HCT116 (cell line): ENCODE results near the gene ARHGAP42. TPM values are rescaled to one million over a fixed set of nuclear protein-coding genes. Genes with fewer than 3 reads are reported as not detected.

Source experiments
- ATAC-seq: fragments of 200-7000 bp; cut with Tn5 transposase; 2 replicates; pipeline ENCODE4 v1.9.1; 2020; ENCODE audit warnings: mild to moderate bottlenecking, moderate library complexity
- BruUV-seq: library from RNA; stranded (reverse); fragments of 400-500 nt; replicated peaks from 2 replicates; lab custom pipeline; 2021; lab: Mats Ljungman, UMichigan
- CTCF ChIA-PET: fragments of 300-600 bp; sonication (Branson Sonifier 250); formaldehyde crosslinking; loops from one replicate; lab custom pipeline; 2021; ENCODE audit warnings: antibody characterized with exemption; lab: Charles Lee
- POLR2A ChIA-PET: fragments of 300-600, 350-600 bp; sonication (Branson Sonifier 250); formaldehyde crosslinking; loops from one replicate; lab custom pipeline; 2021; ENCODE audit warnings: antibody characterized with exemption; lab: Charles Lee
- RAD21 ChIA-PET, 2 experiments: fragments of 300-600 bp; sonication (Branson Sonifier 250); formaldehyde crosslinking; loops; one replicate each; lab custom pipeline; 2023; ENCODE audit warnings: low total read pairs in 2 of 2; ENCODE audit not compliant: uncharacterized antibody in 2 of 2, unreplicated experiment in 2 of 2, low non-redundant PET in 1 of 2; lab: Charles Lee
- DNase-seq: peaks from one replicate; pipeline ENCODE4 v3.0.0-alpha.2; 2010; ENCODE audit warnings: low read depth, low spot score
- H2AFZ ChIP-seq: fragments of 200-600 bp; shearing (Covaris generic), sonication (generic); 2 replicates; pipeline ENCODE4 v1.6.1; 2017; ENCODE audit warnings: low read depth, mixed run types, mixed read lengths, antibody characterized with exemption, low read length; ENCODE audit not compliant: poor library complexity, severe bottlenecking
- H3K27ac ChIP-seq: 2 replicates; pipeline ENCODE4 v1.5.1; 2012; ENCODE audit warnings: low read depth, low read length
- H3K27me3 ChIP-seq: fragments of 200-600 bp; sonication (generic); 2 replicates; pipeline ENCODE4 v1.6.1; 2016; ENCODE audit warnings: mixed run types, low read length, mixed read lengths; ENCODE audit not compliant: insufficient read depth
- H3K36me3 ChIP-seq, 2 experiments: fragments of 200-500 bp in 1 of 2; fragments of 200-600 bp in 1 of 2; sonication (Bioruptor generic) in 1 of 2; sonication (generic) in 1 of 2; 2 replicates each; pipeline versions ENCODE4 v1.5.1 to v1.6.1; 2014 to 2016; ENCODE audit warnings: low read length in 2 of 2, inconsistent platforms in 1 of 2, mixed read lengths in 1 of 2, mixed run types in 1 of 2; ENCODE audit not compliant: insufficient read depth in 2 of 2, control insufficient read depth in 1 of 2
- H3K4me1 ChIP-seq, 2 experiments: fragments of 200-600 bp in 1 of 2; sonication (generic) in 1 of 2; 2 replicates each; pipeline versions ENCODE4 v1.5.1 to v1.6.1; 2012 to 2017; ENCODE audit warnings: low read length in 2 of 2, inconsistent platforms in 1 of 2, mild to moderate bottlenecking in 1 of 2, mixed read lengths in 1 of 2, mixed run types in 1 of 2, moderate library complexity in 1 of 2; ENCODE audit not compliant: insufficient read depth in 2 of 2, control insufficient read depth in 1 of 2
- H3K4me2 ChIP-seq: fragments of 200-600 bp; sonication (generic); 2 replicates; pipeline ENCODE4 v1.6.1; 2017; ENCODE audit warnings: mixed run types, low read length, mixed read lengths
- H3K4me3 ChIP-seq, 2 experiments: fragments of 200-600 bp in 1 of 2; sonication (generic) in 1 of 2; replicated peaks in 1 of 2; 2 replicates each; pipeline ENCODE4 v1.5.1; 2011 to 2016; ENCODE audit warnings: low read length in 2 of 2, control low read depth in 1 of 2, low read depth in 1 of 2, mild to moderate bottlenecking in 1 of 2, mixed read lengths in 1 of 2, mixed run types in 1 of 2
- H3K79me2 ChIP-seq: fragments of 200-600 bp; sonication (generic); 2 replicates; pipeline ENCODE4 v1.6.1; 2017; ENCODE audit warnings: mild to moderate bottlenecking, mixed run types, low read length, moderate library complexity, mixed read lengths; ENCODE audit not compliant: insufficient read depth
- H3K9ac ChIP-seq: fragments of 200-600 bp; sonication (generic); 2 replicates; pipeline ENCODE4 v1.6.1; 2016; ENCODE audit warnings: low read length, mixed read lengths
- H3K9me2 ChIP-seq: fragments of 200-600 bp; sonication (generic), shearing (Covaris generic); 2 replicates; pipeline ENCODE4 v1.6.1; 2017; ENCODE audit warnings: mixed run types, mild to moderate bottlenecking, moderate library complexity; ENCODE audit not compliant: insufficient read depth
- H3K9me3 ChIP-seq, 2 experiments: fragments of 200-500 bp in 1 of 2; fragments of 200-600 bp in 1 of 2; sonication (Bioruptor generic) in 1 of 2; sonication (generic) in 1 of 2; 2 replicates each; pipeline ENCODE4 v1.6.1; 2014 to 2017; ENCODE audit warnings: low read length in 2 of 2, mixed read lengths in 2 of 2, inconsistent platforms in 1 of 2, low read depth in 1 of 2, mild to moderate bottlenecking in 1 of 2, mixed run types in 1 of 2, moderate library complexity in 1 of 2; ENCODE audit not compliant: control insufficient read depth in 1 of 2, insufficient read depth in 1 of 2
- H4K20me1 ChIP-seq: fragments of 200-600 bp; sonication (generic), shearing (Covaris generic); 2 replicates; pipeline ENCODE4 v1.6.1; 2017; ENCODE audit warnings: mixed run types, mild to moderate bottlenecking, moderate library complexity; ENCODE audit not compliant: insufficient read depth
- ELF1 ChIP-seq: IDR thresholded peaks from 2 replicates; pipeline ENCODE4 v1.6.1; 2012; ENCODE audit warnings: low read depth, borderline replicate concordance
- ZFX ChIP-seq: fragments of 450-650 bp; IDR thresholded peaks from 2 replicates; pipeline ENCODE4 v1.6.1; 2017
- intact Hi-C: fragments of 100-400 bp; cut with micrococcal nuclease; formaldehyde crosslinking; loops from 2 replicates; pipeline ENCODE4 v1.10.0; 2022
- total RNA-seq: library from RNA; stranded (reverse); gene quantifications from one replicate; pipeline ENCODE4 v1.2.1, GENCODE V29; 2021; ENCODE audit not compliant: unreplicated experiment

The ARHGAP42 gene
- total RNA-seq, 1 experiment from 2014 or later, result 12.3 TPM

DNA sequence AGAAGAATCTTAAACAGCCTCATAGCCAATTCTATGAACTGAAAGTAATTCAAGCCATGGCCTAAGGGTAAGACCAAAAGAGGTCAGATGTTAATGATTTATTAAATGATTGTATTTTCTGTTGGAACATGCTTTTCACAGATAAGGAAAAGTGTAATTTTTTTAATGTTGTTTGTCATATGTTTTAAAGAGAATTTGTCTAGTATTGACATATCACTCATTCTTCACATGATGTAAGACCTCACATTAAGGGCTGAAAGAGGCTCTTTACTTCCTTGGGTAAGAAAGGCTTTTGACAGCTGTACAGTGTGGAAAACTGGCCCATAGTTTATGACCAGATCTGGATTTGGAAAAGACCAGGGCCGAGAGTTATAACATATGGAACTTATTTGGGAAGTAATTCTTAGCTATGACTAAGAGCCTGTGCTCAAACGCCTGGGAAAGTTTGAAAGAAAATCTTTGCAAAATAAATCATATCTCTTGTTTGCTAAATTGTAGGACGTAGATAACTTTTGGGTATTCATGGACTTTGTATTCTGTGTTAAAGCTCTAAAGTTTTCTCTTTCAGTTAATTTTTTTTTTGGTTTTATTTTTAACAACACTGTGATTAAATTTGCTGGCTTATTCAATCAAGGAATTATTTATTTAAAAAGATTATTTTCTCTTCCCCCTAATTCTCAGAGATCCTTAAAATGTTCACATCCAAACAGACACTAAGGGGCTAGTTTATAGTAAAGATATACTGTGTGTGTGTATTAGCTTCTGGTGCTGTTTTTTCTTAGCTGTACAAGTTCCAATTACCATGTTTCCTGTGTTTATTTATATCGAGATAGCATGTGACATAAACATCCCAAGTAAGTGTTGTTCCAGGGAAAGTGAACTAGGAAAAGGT is 162.2 kb downstream of the ARHGAP42 start:
- ATAC-seq, result no peak
- Histone ChIP-seq H3K4me1 (peaks cover 0 to 26% of the 10 kb centered on the region in 2 experiments; a peak in 2 of 4 replicates), H3K9me3 (no peaks in the 10 kb centered on the region), H3K9me2 (no peaks in the 10 kb centered on the region), H3K79me2 (no peaks in the 10 kb centered on the region), H3K4me3 (no peak overlapping the region), H3K27me3 (no peaks in the 10 kb centered on the region), H3K9ac (no peak overlapping the region), H4K20me1 (no peaks in the 10 kb centered on the region), H3K36me3 (no peaks in the 10 kb centered on the region), H2AFZ (no peak overlapping the region), H3K4me2 (no peak overlapping the region), H3K27ac (no peak overlapping the region)
- ChIA-PET RAD21 (no interaction called here), POLR2A (no interaction called here), CTCF (interaction anchor here (1.2 kb wide), 1 partner anchor 161 kb away, joined by 3 read pairs; no protein-coding TSS in a partner anchor)
- no peak for DNase-seq
- no peak for TF ChIP-seq ELF1
- intact Hi-C loops, result no loop called here
- BruUV-seq, result no TSS peak

DNA sequence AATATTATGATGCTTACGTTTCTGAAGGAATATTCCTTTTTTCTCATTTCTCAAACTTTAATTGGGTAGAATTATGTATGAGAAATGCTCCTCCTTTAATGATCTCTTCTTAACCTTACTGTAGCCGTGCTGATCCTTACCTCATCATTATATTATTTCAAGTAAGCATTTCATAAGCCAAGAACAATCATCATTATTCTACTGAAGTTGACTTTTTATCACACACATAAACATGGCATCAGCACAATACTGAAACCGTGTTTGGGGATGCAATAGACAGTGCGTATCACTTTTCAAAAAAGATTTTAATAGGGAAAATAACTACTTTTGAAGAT is 162.8 kb downstream of the ARHGAP42 start:
- ChIA-PET RAD21 (no interaction called here), CTCF (no interaction called here), POLR2A (no interaction called here)
- no peaks in the 10 kb centered on the region for H3K36me3 ChIP-seq
- peaks cover 0 to 28% of the 10 kb centered on the region in 2 experiments; a peak in 2 of 4 replicates for H3K4me1 ChIP-seq
- no peak for DNase-seq
- no peak overlapping the region for H3K4me3 ChIP-seq
- H3K4me2 ChIP-seq, result no peak overlapping the region
- no peak overlapping the region for H2AFZ ChIP-seq
- BruUV-seq, result no TSS peak
- ATAC-seq, result no peak
- TF ChIP-seq ZFX, result no peak
- H3K9me2 ChIP-seq, result no peaks in the 10 kb centered on the region
- H3K9me3 ChIP-seq, result no peaks in the 10 kb centered on the region
- intact Hi-C loops, result no loop called here
- H3K27ac ChIP-seq, result no peak overlapping the region
- no peaks in the 10 kb centered on the region for H3K27me3 ChIP-seq
- no peaks in the 10 kb centered on the region for H4K20me1 ChIP-seq
- no peaks in the 10 kb centered on the region for H3K79me2 ChIP-seq
- H3K9ac ChIP-seq, result no peak overlapping the region
